ENCODE results near the gene SNX12.

SNX12 gene

GRCh38 chrX:71017396-71017939, 50.7 kb downstream of the SNX12 start:
- H3K4me3 ChIP-seq (ENCODE audit: low read depth, low read length) = no peak overlapping the region
- no peak for DNase-seq (ENCODE audit: low read depth)
- TF ChIP-seq, protein P1, sequence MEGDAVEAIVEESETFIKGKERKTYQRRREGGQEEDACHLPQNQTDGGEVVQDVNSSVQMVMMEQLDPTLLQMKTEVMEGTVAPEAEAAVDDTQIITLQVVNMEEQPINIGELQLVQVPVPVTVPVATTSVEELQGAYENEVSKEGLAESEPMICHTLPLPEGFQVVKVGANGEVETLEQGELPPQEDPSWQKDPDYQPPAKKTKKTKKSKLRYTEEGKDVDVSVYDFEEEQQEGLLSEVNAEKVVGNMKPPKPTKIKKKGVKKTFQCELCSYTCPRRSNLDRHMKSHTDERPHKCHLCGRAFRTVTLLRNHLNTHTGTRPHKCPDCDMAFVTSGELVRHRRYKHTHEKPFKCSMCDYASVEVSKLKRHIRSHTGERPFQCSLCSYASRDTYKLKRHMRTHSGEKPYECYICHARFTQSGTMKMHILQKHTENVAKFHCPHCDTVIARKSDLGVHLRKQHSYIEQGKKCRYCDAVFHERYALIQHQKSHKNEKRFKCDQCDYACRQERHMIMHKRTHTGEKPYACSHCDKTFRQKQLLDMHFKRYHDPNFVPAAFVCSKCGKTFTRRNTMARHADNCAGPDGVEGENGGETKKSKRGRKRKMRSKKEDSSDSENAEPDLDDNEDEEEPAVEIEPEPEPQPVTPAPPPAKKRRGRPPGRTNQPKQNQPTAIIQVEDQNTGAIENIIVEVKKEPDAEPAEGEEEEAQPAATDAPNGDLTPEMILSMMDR (IDR thresholded peaks at IDR 0.05; ENCODE audit: low read depth, low read length, missing control alignments) = no peak

All from GM12864 (cell line).